GM18951 (cell line): ENCODE measurements around the gene CBX2.

Source experiments
- POLR2A ChIP-seq: IDR thresholded peaks from 4 replicates; pipeline ENCODE4 v1.6.1; 2011; ENCODE audit warnings: mild to moderate bottlenecking; ENCODE audit not compliant: insufficient read length, insufficient read depth; ENCODE audit errors: extremely low read depth
- in situ Hi-C: fragments of 300-500 bp; cut with MboI; formaldehyde crosslinking; loops from one replicate; pipeline ENCODE4 v1.12.0; 2022; ENCODE audit warnings: low sequenced_read_pairs, mixed read lengths, inconsistent platforms; ENCODE audit not compliant: unreplicated experiment

CBX2 gene

GRCh38 chr17:79783891-79784290 lies 5.9 kb downstream of the CBX2 start:
- TF ChIP-seq POLR2A: no peak
- in situ Hi-C loops: loop anchor here (25.0 kb wide), 1 partner anchor 178 kb away; no protein-coding TSS in a partner anchor

GRCh38 chr17:79784353-79785016 lies 6.5 kb downstream of the CBX2 start:
- in situ Hi-C loops: loop anchor here (25.0 kb wide), 1 partner anchor 178 kb away; no protein-coding TSS in a partner anchor
- no peak for TF ChIP-seq POLR2A

- in situ Hi-C loops: loop anchor here (25.0 kb wide), 1 partner anchor 177 kb away; no protein-coding TSS in a partner anchor
- no peak for TF ChIP-seq POLR2A
These were observed 7.3 kb downstream of the CBX2 start for GRCh38 chr17:79785017-79785899.

GRCh38 chr17:79785900-79786810 lies 8.2 kb downstream of the CBX2 start:
- in situ Hi-C loops: loop anchor here (25.0 kb wide), 1 partner anchor 176 kb away; no protein-coding TSS in a partner anchor
- no peak for TF ChIP-seq POLR2A

- in situ Hi-C loops: loop anchor here (25.0 kb wide), 1 partner anchor 175 kb away; no protein-coding TSS in a partner anchor
- no peak for TF ChIP-seq POLR2A
These were observed 9.1 kb downstream of the CBX2 start for GRCh38 chr17:79786930-79787643.

- in situ Hi-C loops: loop anchor here (25.0 kb wide), 1 partner anchor 174 kb away; no protein-coding TSS in a partner anchor
- TF ChIP-seq POLR2A: no peak
These were observed 10.5 kb downstream of the CBX2 start for GRCh38 chr17:79788455-79788854.

- no peak for TF ChIP-seq POLR2A
- in situ Hi-C loops: loop anchor here (25.0 kb wide), 1 partner anchor 173 kb away; no protein-coding TSS in a partner anchor
These were observed 11.3 kb downstream of the CBX2 start for GRCh38 chr17:79788989-79789942.

- TF ChIP-seq POLR2A: no peak
- in situ Hi-C loops: loop anchor here (25.0 kb wide), 1 partner anchor 172 kb away; no protein-coding TSS in a partner anchor
These were observed 12.2 kb downstream of the CBX2 start for GRCh38 chr17:79789943-79790804.

- TF ChIP-seq POLR2A: no peak
- in situ Hi-C loops: loop anchor here (25.0 kb wide), 1 partner anchor 171 kb away; no protein-coding TSS in a partner anchor
These were observed 13.1 kb downstream of the CBX2 start for GRCh38 chr17:79790805-79791734.
